HL-60/S4 treated with retinoic acid at 250 ng/mL for 4 days and 3 days (cell line): ENCODE measurements around the gene APOBEC2.

Source experiments
- in situ Hi-C: fragments of 300-500 bp; cut with MboI; formaldehyde crosslinking; loops from 2 replicates; pipeline ENCODE4 v1.7.0; 2022; ENCODE audit warnings: low sequenced_read_pairs

APOBEC2 gene

DNA sequence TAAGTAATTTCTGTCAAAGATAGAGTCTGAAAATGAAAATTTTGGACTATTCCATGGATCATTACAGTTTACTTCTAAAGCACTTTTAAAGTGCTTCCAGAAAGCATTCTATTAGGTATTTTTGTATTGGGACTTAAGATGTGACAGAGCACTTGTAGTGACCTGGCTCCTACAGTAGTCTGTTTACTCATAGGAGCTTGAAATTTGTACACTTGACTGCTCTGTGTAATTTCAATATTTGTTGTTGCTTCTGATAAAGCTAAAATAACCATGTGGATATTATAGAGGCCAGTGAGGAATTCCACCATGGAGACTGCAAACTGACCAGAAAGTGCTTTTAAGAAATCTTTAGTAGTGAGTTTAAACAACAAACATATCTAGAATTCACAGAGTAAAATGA is 30.1 kb downstream of the APOBEC2 start:
- in situ Hi-C loops = loop anchor here (10.0 kb wide), 1 partner anchor 232 kb away; no protein-coding TSS in a partner anchor

DNA sequence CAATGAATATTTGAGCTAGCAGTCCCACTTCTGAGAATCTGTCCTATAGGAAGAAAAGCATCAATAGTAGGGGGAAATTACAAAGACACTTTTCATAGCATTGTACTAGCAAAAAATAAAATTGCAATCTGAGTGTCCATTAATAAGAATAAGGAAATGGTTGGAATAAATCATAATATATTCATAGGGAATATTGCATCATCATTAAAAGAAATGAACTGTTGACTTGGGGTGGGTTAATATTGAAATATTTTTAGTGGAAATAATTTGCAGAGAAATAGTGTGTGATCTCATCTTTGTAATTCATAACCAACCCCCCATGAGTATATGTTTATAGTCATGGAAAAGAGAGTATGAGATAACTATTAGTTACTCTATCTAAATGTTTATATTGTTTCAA is 32.2 kb downstream of the APOBEC2 start:
- in situ Hi-C loops = loop anchor here (10.0 kb wide), 1 partner anchor 230 kb away; no protein-coding TSS in a partner anchor

DNA sequence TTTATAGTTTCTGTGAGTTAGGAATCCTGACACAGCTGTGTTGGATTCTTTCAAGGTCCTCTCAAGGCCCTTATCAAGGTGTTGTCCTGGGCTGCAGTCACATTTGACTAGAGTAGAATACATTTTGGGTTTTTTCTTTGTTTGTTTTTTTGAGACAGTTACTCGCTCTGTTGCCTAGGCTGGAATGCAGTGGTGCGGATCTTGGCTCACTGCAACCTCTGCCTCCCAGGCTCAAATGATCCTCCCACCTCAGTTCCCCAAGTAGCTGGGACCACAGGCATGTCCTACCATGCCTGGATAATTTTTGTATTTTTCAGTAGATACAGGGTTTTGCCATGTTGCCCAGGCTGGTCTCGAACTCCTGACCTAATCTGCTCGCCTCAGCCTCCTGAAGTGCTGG is 35.4 kb downstream of the APOBEC2 start:
- in situ Hi-C loops = loop anchor here (10.0 kb wide), 1 partner anchor 226 kb away; no protein-coding TSS in a partner anchor

DNA sequence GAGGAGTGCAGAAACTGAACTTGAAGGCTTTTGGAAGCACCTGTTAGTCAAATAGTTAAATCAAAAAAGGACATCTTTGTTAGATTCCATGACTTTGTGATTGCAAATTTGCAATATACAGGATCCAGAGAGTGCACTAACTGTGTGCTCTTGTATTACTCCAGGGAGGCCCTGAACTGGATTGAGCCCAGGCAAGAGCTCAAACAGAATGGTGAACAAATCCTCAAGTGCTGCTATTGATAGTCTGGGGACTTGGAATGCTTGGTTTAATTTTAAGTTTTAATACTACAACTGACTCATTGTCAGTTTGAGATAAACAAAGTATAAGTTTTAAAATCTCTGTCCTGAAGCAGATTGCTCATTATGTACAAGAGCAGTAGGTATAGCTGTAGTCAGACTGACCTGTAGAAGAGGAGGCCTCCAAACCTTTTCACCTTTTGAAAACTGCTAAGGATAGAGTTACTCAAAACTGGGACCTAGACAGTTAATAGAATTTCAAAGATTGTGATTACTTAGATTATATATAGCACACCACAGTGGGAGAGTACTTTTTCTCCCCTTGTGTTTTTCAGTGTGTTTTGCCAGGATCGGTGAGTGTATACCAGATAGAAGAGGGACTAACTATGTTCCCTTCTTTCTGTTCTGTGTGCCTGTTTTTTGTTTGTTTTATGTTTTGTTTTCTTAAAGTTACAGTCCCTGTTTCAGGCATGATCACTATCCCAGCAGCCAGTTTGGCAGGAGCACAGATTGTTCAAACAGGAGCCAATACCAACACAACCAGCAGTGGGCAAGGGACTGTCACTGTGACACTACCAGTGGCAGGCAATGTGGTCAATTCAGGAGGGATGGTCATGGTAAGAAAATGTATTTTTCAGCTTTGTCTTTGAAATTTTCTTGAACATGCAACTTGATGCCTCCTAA is 38.1 kb downstream of the APOBEC2 start:
- in situ Hi-C loops = no loop called here

DNA sequence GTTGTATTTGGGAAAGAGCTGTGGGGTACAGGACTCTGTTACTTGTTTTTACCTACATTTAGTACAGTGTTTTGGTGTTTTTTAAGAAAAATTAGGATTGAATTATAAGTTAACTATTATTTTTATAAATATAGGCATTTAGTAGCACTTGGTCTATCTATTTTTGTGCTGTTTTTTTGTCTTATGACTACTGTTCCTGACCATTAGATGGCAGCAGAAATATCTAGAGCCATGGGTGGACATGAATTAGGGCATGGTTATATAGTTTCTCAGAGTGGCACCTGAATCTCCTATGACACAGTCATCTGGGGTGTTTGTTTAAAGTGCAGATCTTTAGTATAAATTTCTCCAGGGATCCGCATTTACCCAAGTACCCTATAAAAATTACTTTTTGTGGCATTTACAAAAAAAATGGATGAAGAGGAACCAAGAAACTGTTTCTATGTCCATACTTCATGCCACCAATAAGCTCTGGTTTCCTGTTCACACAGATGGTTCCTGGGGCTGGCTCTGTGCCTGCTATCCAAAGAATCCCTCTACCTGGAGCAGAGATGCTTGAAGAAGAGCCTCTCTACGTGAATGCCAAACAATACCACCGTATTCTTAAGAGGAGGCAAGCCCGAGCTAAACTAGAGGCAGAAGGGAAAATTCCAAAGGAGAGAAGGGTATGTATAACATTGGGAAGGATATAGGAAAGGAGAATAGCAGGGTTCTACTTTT is 39.6 kb downstream of the APOBEC2 start:
- in situ Hi-C loops = no loop called here

DNA sequence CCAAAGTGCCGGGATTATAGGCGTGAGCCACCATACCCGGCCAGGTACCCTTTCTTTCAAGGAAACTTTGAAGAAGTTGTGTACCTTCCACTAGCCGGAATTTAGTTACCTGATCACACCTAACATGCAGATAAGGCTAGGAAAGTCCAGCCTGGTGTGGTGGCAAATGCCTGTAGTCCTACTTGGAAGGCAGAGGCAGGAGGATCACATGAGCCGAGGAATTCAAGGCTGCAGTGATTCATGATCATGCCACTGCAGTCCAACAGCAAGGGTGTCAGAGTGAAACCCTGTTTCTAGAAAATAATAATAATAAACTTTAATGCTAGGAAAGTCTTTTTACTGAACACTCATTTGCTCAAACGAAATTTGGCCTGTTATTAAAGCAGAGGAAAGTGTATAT is 40.7 kb downstream of the APOBEC2 start:
- in situ Hi-C loops = no loop called here

DNA sequence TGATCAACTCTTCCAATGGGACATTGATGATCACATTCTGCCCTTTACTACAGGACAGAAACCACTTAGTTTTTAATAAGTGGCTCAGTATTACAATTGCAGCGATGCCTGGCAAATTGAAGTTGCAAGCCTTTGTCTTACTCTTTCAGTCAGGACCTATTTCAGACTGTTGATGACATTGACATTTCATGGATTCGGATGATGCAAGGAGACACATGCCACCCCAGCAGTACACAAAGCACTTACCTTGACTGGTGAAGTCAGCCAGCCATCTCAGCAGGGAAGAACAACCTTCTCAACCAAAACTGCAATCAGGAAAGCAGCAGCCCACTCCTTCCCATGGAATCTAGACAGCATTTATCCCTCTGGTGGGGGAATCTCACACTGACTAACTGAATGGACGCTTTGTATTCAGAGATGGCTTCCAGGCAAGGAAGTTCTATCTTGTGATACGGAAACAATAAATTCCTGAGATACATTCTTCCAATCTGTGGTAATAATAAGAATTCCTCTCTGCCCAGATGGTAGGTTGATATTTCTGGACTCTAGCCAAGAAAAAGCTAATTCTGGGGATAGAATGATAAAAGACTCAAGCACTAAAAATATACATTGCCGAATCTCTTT is 44.6 kb downstream of the APOBEC2 start:
- in situ Hi-C loops = no loop called here

DNA sequence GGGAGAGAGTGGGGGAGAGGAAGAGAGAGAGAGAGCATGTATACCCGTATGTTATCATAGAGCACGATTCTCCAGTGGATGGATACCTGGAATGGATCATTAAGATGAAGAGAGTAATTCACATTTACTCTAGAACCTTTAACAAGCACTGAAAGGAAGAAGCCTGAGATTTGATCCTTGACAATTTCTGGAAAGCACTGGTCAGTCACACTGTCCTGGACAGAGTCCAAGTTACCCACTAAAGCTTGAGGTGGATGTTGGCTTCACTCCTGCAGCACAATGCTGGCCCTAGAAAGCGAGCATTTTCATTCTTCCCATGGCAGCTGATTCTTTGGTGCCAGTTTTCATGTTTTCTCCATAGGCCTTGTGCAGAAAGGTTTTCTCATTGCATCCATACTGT is 45.4 kb downstream of the APOBEC2 start:
- in situ Hi-C loops = no loop called here

DNA sequence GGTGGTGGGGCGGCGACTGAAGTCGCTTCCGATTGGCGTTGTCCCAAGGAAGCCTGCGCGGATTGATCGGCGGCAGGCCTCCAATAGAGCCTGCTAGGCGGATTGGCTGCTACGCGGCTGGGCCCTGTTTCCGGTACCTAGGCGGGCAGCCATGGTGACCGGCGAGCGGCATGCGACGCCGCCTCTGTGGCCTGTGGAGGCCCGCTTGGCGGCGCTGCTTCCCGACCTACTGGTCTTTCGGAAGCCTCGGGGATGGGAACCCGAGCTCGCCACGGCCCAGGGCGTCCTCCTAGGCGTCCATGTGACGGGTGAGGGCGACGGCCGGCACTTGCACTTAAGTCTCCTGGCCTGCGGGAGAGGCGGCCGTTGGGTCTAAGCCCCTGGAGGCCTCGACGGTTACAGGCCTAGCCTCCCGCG is 47.9 kb downstream of the APOBEC2 start:
- in situ Hi-C loops = no loop called here

DNA sequence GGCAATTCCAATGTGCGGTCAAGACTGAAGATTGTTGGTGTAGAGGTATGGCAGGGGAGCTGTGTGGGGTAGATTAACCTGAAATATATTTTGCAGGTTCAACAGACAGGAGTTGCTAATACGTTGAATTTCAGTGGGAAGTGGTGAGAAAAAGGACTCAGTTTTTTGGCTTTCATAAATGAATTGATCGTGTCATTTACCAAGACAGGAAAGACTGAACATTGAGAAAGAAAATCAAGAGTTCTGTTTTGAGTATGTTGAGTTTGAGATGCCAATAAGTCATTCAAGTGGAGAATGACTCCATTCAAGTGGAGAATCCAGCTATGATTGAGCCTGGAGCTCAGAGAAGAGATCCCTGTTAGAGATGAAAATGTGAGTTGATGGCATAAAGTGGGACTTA is 50.8 kb downstream of the APOBEC2 start:
- in situ Hi-C loops = no loop called here

DNA sequence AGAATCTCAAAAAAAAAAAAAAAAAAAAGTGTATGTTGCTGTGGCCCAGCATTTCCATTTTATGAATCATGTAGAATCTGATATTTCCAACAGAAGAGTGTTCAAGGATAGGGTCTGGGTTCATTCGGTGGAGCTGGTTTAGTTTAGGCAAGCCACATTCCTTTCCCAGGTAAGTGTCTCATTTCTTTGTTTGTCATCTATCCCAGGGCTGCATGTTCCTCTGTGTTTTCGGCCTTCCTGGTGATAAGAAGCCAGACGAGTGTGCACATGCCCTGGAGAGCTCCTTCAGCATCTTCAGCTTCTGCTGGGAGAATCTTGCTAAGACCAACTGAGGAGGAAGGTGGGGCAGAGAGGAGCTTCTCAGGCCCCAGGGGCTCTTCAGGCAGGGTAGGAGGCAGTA is 58.0 kb downstream of the APOBEC2 start:
- in situ Hi-C loops = no loop called here
